ENCODE data around the gene PLA1A.

PLA1A gene

GRCh38 chr3:119616056-119616455, 18.4 kb downstream of the PLA1A start:
- no peak for TF ChIP-seq CTCF (conservative IDR thresholded peaks at IDR 0.05; ENCODE audit: control insufficient read depth, insufficient read depth, low read depth, low read length)
- DNase-seq (ENCODE audit: low read depth), result no peak
- no peak overlapping the region for H3K4me3 ChIP-seq (ENCODE audit: control insufficient read depth, low read depth, low read length)

GRCh38 chr3:119619094-119619493, 21.4 kb downstream of the PLA1A start:
- DNase-seq (ENCODE audit: low read depth), result peak; percentile 26
- no peak for TF ChIP-seq CTCF (conservative IDR thresholded peaks at IDR 0.05; ENCODE audit: control insufficient read depth, insufficient read depth, low read depth, low read length)
- H3K4me3 ChIP-seq (ENCODE audit: control insufficient read depth, low read depth, low read length), result no peak overlapping the region

- no peak for DNase-seq (ENCODE audit: low read depth)
- no peak for TF ChIP-seq CTCF (conservative IDR thresholded peaks at IDR 0.05; ENCODE audit: control insufficient read depth, insufficient read depth, low read depth, low read length)
- no peak overlapping the region for H3K4me3 ChIP-seq (ENCODE audit: control insufficient read depth, low read depth, low read length)
Observed at GRCh38 chr3:119620899-119621298, 23.2 kb downstream of the PLA1A start.

- TF ChIP-seq CTCF (conservative IDR thresholded peaks at IDR 0.05; ENCODE audit: control insufficient read depth, insufficient read depth, low read depth, low read length), result no peak
- H3K4me3 ChIP-seq (ENCODE audit: control insufficient read depth, low read depth, low read length), result no peak overlapping the region
- no peak for DNase-seq (ENCODE audit: low read depth)
Observed at GRCh38 chr3:119624002-119624720, 26.5 kb downstream of the PLA1A start.

GRCh38 chr3:119625451-119626153, 27.9 kb downstream of the PLA1A start:
- no peak for DNase-seq (ENCODE audit: low read depth)
- no peak overlapping the region for H3K4me3 ChIP-seq (ENCODE audit: control insufficient read depth, low read depth, low read length)
- TF ChIP-seq CTCF (conservative IDR thresholded peaks at IDR 0.05; ENCODE audit: control insufficient read depth, insufficient read depth, low read depth, low read length), result no peak

GRCh38 chr3:119626196-119626595, 28.5 kb downstream of the PLA1A start:
- TF ChIP-seq CTCF (conservative IDR thresholded peaks at IDR 0.05; ENCODE audit: control insufficient read depth, insufficient read depth, low read depth, low read length), result no peak
- DNase-seq (ENCODE audit: low read depth), result no peak
- no peak overlapping the region for H3K4me3 ChIP-seq (ENCODE audit: control insufficient read depth, low read depth, low read length)
